Endothelial cell of umbilical vein (primary cell): ENCODE measurements around the gene ADARB2. TPM values are rescaled to one million over a fixed set of nuclear protein-coding genes. Genes with fewer than 3 reads are reported as not detected.

Source experiments
- BruUV-seq: library from RNA; stranded (reverse); fragments of 400-500 nt; replicated peaks from 2 replicates; lab custom pipeline; 2021; lab: Mats Ljungman, UMichigan
- CTCF ChIA-PET: fragments of 300-600, 350-600 bp; sonication (Branson Sonifier 250); formaldehyde crosslinking; loops from one replicate; lab custom pipeline; 2021; ENCODE audit warnings: antibody characterized with exemption, inconsistent platforms; lab: Charles Lee
- POLR2A ChIA-PET: fragments of 300-600, 350-600 bp; sonication (Branson Sonifier 250); formaldehyde crosslinking; loops from one replicate; lab custom pipeline; 2021; ENCODE audit warnings: antibody characterized with exemption, inconsistent platforms; lab: Charles Lee
- DNase-seq: peaks from one replicate; pipeline ENCODE4 v3.0.0-alpha.2; 2011; ENCODE audit warnings: low read depth, low spot score
- FAIRE-seq: peaks from 2 replicates; lab custom pipeline; 2011; peaks lifted over from hg19 to GRCh38; lab: Jason Lieb, UNC
- H2AFZ ChIP-seq: 2 replicates; pipeline ENCODE4 v1.6.0; 2012; ENCODE audit warnings: low read depth, low read length, control low read depth, inconsistent platforms
- H3K27ac ChIP-seq: 2 replicates; pipeline ENCODE4 v1.5.1; 2011; ENCODE audit warnings: low read depth, mild to moderate bottlenecking, control low read depth, low read length, moderate library complexity; ENCODE audit not compliant: insufficient read depth
- H3K27me3 ChIP-seq, 2 experiments: 2 replicates each; pipeline versions ENCODE4 v1.6.0 to v1.6.1; 2011; ENCODE audit warnings: low read length in 2 of 2, mixed read lengths in 1 of 2; ENCODE audit not compliant: control insufficient read depth in 2 of 2, insufficient read depth in 2 of 2
- H3K36me3 ChIP-seq, 2 experiments: 2 replicates in 1 of 2; 3 replicates in 1 of 2; pipeline ENCODE4 v1.5.1; 2011; ENCODE audit warnings: low read length in 2 of 2, mild to moderate bottlenecking in 1 of 2, moderate library complexity in 1 of 2; ENCODE audit not compliant: control insufficient read depth in 2 of 2, insufficient read depth in 2 of 2; ENCODE audit errors: extremely low read depth in 1 of 2
- H3K4me1 ChIP-seq: 3 replicates; pipeline ENCODE4 v1.5.1; 2011; ENCODE audit warnings: mild to moderate bottlenecking, low read length; ENCODE audit not compliant: control insufficient read depth, insufficient read depth; ENCODE audit errors: extremely low read depth
- H3K4me2 ChIP-seq: 2 replicates; pipeline ENCODE4 v1.6.1; 2011; ENCODE audit warnings: low read length, control low read depth, mixed read lengths; ENCODE audit not compliant: insufficient read depth
- H3K4me3 ChIP-seq, 3 experiments: fragments of 200-600 bp in 1 of 3; sonication (generic), shearing (Covaris generic) in 1 of 3; replicated peaks in 1 of 3; 2 replicates each; pipeline ENCODE4 v1.5.1; 2011 to 2016; ENCODE audit warnings: control low read depth in 3 of 3, low read length in 3 of 3, mild to moderate bottlenecking in 2 of 3, inconsistent platforms in 1 of 3, low read depth in 1 of 3, moderate library complexity in 1 of 3; ENCODE audit not compliant: insufficient read depth in 1 of 3
- H3K79me2 ChIP-seq: 2 replicates; pipeline ENCODE4 v1.6.0; 2012; ENCODE audit warnings: low read length, inconsistent platforms; ENCODE audit not compliant: control insufficient read depth, insufficient read depth
- H3K9ac ChIP-seq: replicated peaks from 2 replicates; pipeline ENCODE3; 2011; ENCODE audit warnings: low read length, control low read depth; ENCODE audit not compliant: insufficient read depth; ENCODE audit errors: extremely low read depth
- H3K9me1 ChIP-seq: replicated peaks from 3 replicates; pipeline ENCODE4 v1.6.0; 2011; ENCODE audit warnings: mild to moderate bottlenecking, low read length; ENCODE audit not compliant: control insufficient read depth, insufficient read depth; ENCODE audit errors: extremely low read depth
- H3K9me3 ChIP-seq: replicated peaks from 2 replicates; pipeline ENCODE4 v1.5.1; 2012; ENCODE audit warnings: low read length, inconsistent platforms; ENCODE audit not compliant: control insufficient read depth, insufficient read depth
- H4K20me1 ChIP-seq: replicated peaks from 2 replicates; pipeline ENCODE3; 2011; ENCODE audit warnings: mild to moderate bottlenecking, low read length; ENCODE audit not compliant: control insufficient read depth, insufficient read depth; ENCODE audit errors: extremely low read depth
- EZH2 ChIP-seq: IDR thresholded peaks from 2 replicates; pipeline ENCODE4 v1.6.1; 2012; ENCODE audit warnings: borderline replicate concordance, low read depth, mild to moderate bottlenecking, moderate library complexity, low read length, inconsistent platforms; ENCODE audit not compliant: severe bottlenecking
- FOS ChIP-seq: IDR thresholded peaks from 2 replicates; pipeline ENCODE4 v1.6.1; 2011; ENCODE audit warnings: mild to moderate bottlenecking, low read length, moderate library complexity, borderline replicate concordance; ENCODE audit not compliant: insufficient read depth
- GATA2 ChIP-seq: IDR thresholded peaks from 2 replicates; pipeline ENCODE4 v1.7.0; 2011; ENCODE audit warnings: low read depth, mild to moderate bottlenecking, moderate library complexity, mixed read lengths, low read length; ENCODE audit not compliant: insufficient read length, insufficient read depth
- JUN ChIP-seq: IDR thresholded peaks from 2 replicates; pipeline ENCODE4 v1.6.1; 2011; ENCODE audit warnings: borderline replicate concordance, low read depth; ENCODE audit not compliant: insufficient read length, insufficient read depth
- MYC ChIP-seq: IDR thresholded peaks from one replicate; pipeline ENCODE4 v1.6.1; 2011; ENCODE audit warnings: mild to moderate bottlenecking, low read depth, low read length
- POLR2A ChIP-seq: IDR thresholded peaks from 2 replicates; pipeline ENCODE4 v1.6.1; 2012; ENCODE audit warnings: low read depth, mild to moderate bottlenecking, control low read depth, low read length
- POLR2AphosphoS5 ChIP-seq: IDR thresholded peaks from 2 replicates; pipeline ENCODE4 v1.6.1; 2012; ENCODE audit warnings: low read depth, mild to moderate bottlenecking, control low read depth, low read length, moderate library complexity; ENCODE audit not compliant: insufficient read depth
- dilution Hi-C: fragments of 300-500 bp; cut with MboI; formaldehyde crosslinking; loops from one replicate; pipeline ENCODE4 v1.15.0; 2019; ENCODE audit warnings: low sequenced_read_pairs; ENCODE audit not compliant: extremely low pct_ligation_motif_present
- intact Hi-C: fragments of 100-400 bp; cut with micrococcal nuclease; formaldehyde crosslinking; loops from one replicate; pipeline ENCODE4 v1.10.0; 2022
- polyA plus RNA-seq, 4 experiments: library from polyadenylated mRNA; depleted of rRNA in 3 of 4; stranded (reverse) in 3 of 4; unstranded in 1 of 4; fragments of >200 nt; gene quantifications; 2 replicates each; pipeline versions ENCODE4 v1.2.1 to v1.2.3, GENCODE V29; 2011 to 2012; ENCODE audit warnings: missing spikeins in 1 of 4
- total RNA-seq: library from RNA; stranded (reverse); gene quantifications from 2 replicates; pipeline ENCODE4 v1.2.3, GENCODE V29; 2021
- TF ChIP-seq, protein P1 (sequence below), 2 donors: IDR thresholded peaks; 1 replicate in 1 of 2; 2 replicates in 1 of 2; pipeline ENCODE4 v1.5.1; 2011; ENCODE audit warnings: low read length in 2 of 2, mild to moderate bottlenecking in 2 of 2, moderate library complexity in 2 of 2, control low read depth in 1 of 2, inconsistent platforms in 1 of 2, low read depth in 1 of 2; ENCODE audit not compliant: insufficient read depth in 1 of 2; ENCODE audit errors: extremely low read depth in 1 of 2
- TF ChIP-seq, protein P2 (sequence below): IDR thresholded peaks from 2 replicates; pipeline ENCODE4 v1.6.1; 2011; ENCODE audit not compliant: insufficient read depth, insufficient read length

ADARB2 gene
- total and polyA plus RNA-seq, 2 donors (not counting 3 experiments of a cell fraction or from before 2014, with no cell fraction given): not detected

DNA sequence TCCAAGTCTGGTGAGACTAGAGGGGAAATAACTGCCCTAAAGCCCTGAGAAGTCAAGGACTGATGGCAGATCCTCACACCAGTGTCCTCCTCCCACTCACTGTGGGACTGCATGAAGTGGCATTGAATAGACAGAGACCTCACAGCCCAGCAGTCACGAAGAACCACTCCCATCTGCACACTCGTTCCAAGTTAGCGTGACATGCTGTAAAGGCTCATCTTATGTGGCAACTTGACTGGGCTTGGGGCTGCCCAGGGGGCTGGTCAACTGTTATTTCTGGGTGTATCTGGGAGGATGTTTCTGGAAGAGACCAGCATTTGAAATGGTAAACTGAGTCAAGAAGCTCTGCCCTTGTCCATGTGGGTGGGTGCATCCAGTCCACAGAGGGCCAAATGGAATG is 104.7 kb downstream of the ADARB2 start:
- Histone ChIP-seq H4K20me1 (no peaks in the 10 kb centered on the region), H3K4me1 (no peaks in the 10 kb centered on the region), H3K4me3 (no peak overlapping the region), H3K9ac (no peak overlapping the region), H3K9me1 (no peaks in the 10 kb centered on the region), H3K27ac (no peak overlapping the region), H2AFZ (no peak overlapping the region), H3K4me2 (no peak overlapping the region), H3K9me3 (peaks cover 13% of the 10 kb centered on the region), H3K27me3 (no peaks in the 10 kb centered on the region), H3K79me2 (no peaks in the 10 kb centered on the region), H3K36me3 (no peaks in the 10 kb centered on the region)
- intact Hi-C loops (no loop called here), dilution Hi-C loops (no loop called here)
- no TSS peak for BruUV-seq
- TF ChIP-seq FOS (no peak), POLR2A (no peak), POLR2AphosphoS5 (no peak), GATA2 (no peak), EZH2 (no peak), MYC (no peak), JUN (no peak)
- TF ChIP-seq, protein P1, sequence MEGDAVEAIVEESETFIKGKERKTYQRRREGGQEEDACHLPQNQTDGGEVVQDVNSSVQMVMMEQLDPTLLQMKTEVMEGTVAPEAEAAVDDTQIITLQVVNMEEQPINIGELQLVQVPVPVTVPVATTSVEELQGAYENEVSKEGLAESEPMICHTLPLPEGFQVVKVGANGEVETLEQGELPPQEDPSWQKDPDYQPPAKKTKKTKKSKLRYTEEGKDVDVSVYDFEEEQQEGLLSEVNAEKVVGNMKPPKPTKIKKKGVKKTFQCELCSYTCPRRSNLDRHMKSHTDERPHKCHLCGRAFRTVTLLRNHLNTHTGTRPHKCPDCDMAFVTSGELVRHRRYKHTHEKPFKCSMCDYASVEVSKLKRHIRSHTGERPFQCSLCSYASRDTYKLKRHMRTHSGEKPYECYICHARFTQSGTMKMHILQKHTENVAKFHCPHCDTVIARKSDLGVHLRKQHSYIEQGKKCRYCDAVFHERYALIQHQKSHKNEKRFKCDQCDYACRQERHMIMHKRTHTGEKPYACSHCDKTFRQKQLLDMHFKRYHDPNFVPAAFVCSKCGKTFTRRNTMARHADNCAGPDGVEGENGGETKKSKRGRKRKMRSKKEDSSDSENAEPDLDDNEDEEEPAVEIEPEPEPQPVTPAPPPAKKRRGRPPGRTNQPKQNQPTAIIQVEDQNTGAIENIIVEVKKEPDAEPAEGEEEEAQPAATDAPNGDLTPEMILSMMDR (IDR thresholded peaks at IDR 0.05; ENCODE audit: extremely low read depth in 1 of 2, insufficient read depth in 1 of 2, low read depth in 1 of 2, low read length in 2 of 2): no peak
- TF ChIP-seq, protein P2, sequence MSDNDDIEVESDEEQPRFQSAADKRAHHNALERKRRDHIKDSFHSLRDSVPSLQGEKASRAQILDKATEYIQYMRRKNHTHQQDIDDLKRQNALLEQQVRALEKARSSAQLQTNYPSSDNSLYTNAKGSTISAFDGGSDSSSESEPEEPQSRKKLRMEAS: no peak
- FAIRE-seq (no peak), DNase-seq (no peak)
- POLR2A ChIA-PET: no interaction called here
- CTCF ChIA-PET: no interaction called here
